RWPE1 (cell line): ENCODE data around the gene CLK4.

Source experiments
- CTCF ChIA-PET: fragments of 350-600 bp; sonication (Branson Sonifier 250); formaldehyde crosslinking; extraction: SDS; loops from one replicate; lab custom pipeline; 2021; lab: Yijun Ruan, JAX
- POLR2A ChIA-PET: fragments of 400-600 bp; formaldehyde crosslinking; extraction: SDS; loops from one replicate; lab custom pipeline; 2020; ENCODE audit warnings: antibody characterized with exemption; ENCODE audit not compliant: low non-redundant PET; lab: Yijun Ruan, JAX
- DNase-seq: peaks from one replicate; pipeline ENCODE4 v3.0.0; 2012; ENCODE audit warnings: low spot score
- H3K27ac ChIP-seq: fragments of 450-650 bp; 2 replicates; pipeline ENCODE4 v1.5.1; 2017
- CTCF ChIP-seq: fragments of 450-650 bp; conservative IDR thresholded peaks from 2 replicates; pipeline ENCODE4 v1.5.1; 2017; ENCODE audit warnings: low read depth, mild to moderate bottlenecking

The CLK4 gene

GRCh38 chr5:178641711-178642110 lies 14.9 kb upstream of the CLK4 start:
- peak overlapping the region; percentile 73 for H3K27ac ChIP-seq
- CTCF ChIA-PET = interaction anchor here (0.6 to 0.7 kb wide), 2 partner anchors 12 to 52 kb away, joined by 3 read pairs; partner anchors contain the start of gene COL23A1

GRCh38 chr5:178640331-178641045 lies 13.6 kb upstream of the CLK4 start:
- DNase-seq = no peak
- no peak for TF ChIP-seq CTCF
- H3K27ac ChIP-seq = no peak overlapping the region
- ChIA-PET CTCF (interaction anchor here (0.5 kb wide), 1 partner anchor 854 kb away, joined by 3 read pairs; no protein-coding TSS in a partner anchor), POLR2A (no interaction called here)

More at GRCh38 chr5:178641711-178642110, 14.9 kb upstream of the CLK4 start:
- no peak for TF ChIP-seq CTCF
- POLR2A ChIA-PET = interaction anchor here (0.7 kb wide), 1 partner anchor 17 kb away, joined by 3 read pairs; no protein-coding TSS in a partner anchor
- no peak for DNase-seq

DNA sequence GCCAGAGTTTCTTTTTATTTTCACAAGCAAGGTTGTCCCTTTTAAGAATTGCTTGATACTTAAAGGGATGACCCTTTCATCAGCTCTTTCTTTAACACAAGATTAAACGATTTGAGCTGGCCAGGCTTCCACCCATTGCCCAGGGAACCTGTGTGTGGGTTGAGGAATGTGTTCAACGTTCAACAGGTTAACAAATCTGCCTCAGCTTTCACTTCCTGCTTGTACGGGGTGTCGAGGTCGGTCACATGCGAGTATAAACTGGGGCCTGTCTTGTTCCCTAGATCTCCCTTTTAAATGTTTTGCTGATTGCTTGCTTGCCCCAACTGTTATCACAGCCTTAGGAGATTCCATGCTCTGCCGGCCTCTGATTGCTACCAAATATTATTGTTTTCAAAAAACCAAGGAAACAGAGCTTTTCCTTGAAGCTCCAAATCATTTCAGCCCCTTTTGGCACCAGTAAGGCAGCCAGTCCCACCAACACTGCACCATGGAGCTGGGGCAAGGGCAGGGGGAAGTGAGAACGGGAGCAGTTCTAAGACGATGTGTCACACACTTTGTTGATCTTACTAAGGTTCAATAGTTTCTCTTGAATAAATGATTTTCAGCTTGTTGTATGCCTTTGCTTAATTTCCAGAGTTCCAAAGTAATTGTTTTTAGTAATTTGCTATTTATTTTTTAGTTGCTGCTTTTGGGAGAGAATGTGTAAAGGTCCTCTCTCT lies 10.7 kb upstream of the CLK4 start:
- ChIA-PET CTCF (interaction anchor here (0.6 kb wide), 1 partner anchor 109 kb away, joined by 3 read pairs; no protein-coding TSS in a partner anchor), POLR2A (no interaction called here)
- no peak overlapping the region for H3K27ac ChIP-seq
- no peak for TF ChIP-seq CTCF
- no peak for DNase-seq

GRCh38 chr5:178632285-178632684 lies 5.4 kb upstream of the CLK4 start:
- CTCF ChIA-PET = no interaction called here
- TF ChIP-seq CTCF = no peak
- no peak for DNase-seq
- no peak overlapping the region for H3K27ac ChIP-seq
- POLR2A ChIA-PET = no interaction called here

- DNase-seq = no peak
Measured at GRCh38 chr5:178630951-178631350, 4.1 kb upstream of the CLK4 start.

More at GRCh38 chr5:178630951-178631350, 4.1 kb upstream of the CLK4 start:
- no peak for TF ChIP-seq CTCF
- POLR2A ChIA-PET = no interaction called here
- H3K27ac ChIP-seq = no peak overlapping the region
- CTCF ChIA-PET = interaction anchor here (0.6 kb wide), 1 partner anchor 226 kb away, joined by 4 read pairs; no protein-coding TSS in a partner anchor
